ENCODE results near the gene PSMB10. TPM values are rescaled to one million over a fixed set of nuclear protein-coding genes. Genes with fewer than 3 reads are reported as not detected.

PSMB10 gene
- total RNA-seq, 4 donors from 2014 or later = 62.0 to 106 (median 79.9) TPM

GRCh38 chr16:67945392-67945933, 8.8 kb upstream of the PSMB10 start:
- H3K4me1 ChIP-seq = peaks cover 0 to 23% (median 0%) of the 10 kb centered on the region in 4 donors
- no peaks in the 10 kb centered on the region for H3K27me3 ChIP-seq
- H3K4me3 ChIP-seq = no peak overlapping the region
- no peaks in the 10 kb centered on the region for H3K9me3 ChIP-seq
- H3K36me3 ChIP-seq = peaks cover 0 to 53% (median 0%) of the 10 kb centered on the region in 3 donors
- no peak for DNase-seq
- H3K27ac ChIP-seq = peak overlapping the region in 1 of 4 donors; percentile 64
- TF ChIP-seq CTCF (IDR thresholded peaks at IDR 0.05) (no peak), POLR2A (IDR thresholded peaks at IDR 0.05) (no peak)

- H3K27me3 ChIP-seq = no peaks in the 10 kb centered on the region
- no peak for DNase-seq
- peak overlapping the region; percentile 10 to 72 (median 43) for H3K27ac ChIP-seq
- H3K4me1 ChIP-seq = peaks cover 0 to 30% (median 3%) of the 10 kb centered on the region in 4 donors
- H3K9me3 ChIP-seq = no peaks in the 10 kb centered on the region
- H3K4me3 ChIP-seq = no peak overlapping the region
- peaks cover 0 to 48% (median 0%) of the 10 kb centered on the region in 3 donors for H3K36me3 ChIP-seq
- no peak for TF ChIP-seq POLR2A (IDR thresholded peaks at IDR 0.05)
- TF ChIP-seq CTCF (IDR thresholded peaks at IDR 0.05) = no peak
Measured at GRCh38 chr16:67944690-67945391, 8.2 kb upstream of the PSMB10 start.

GRCh38 chr16:67943619-67944504, 7.2 kb upstream of the PSMB10 start, which contains the start of gene LCAT:
Gene LCAT (minus strand): TSS chr16:67944120. CDS start chr16:67944101, 19 bp downstream.
- Histone ChIP-seq H3K4me1 (peaks cover 0 to 33% (median 6%) of the 10 kb centered on the region in 4 donors), H3K9me3 (no peaks in the 10 kb centered on the region), H3K27ac (peak within 1 kb of the TSS; percentile 22 to 72 (median 48)), H3K4me3 (no peak within 1 kb of the TSS), H3K27me3 (no peaks in the 10 kb centered on the region), H3K36me3 (peaks cover 0 to 50% (median 0%) of the 10 kb centered on the region in 3 donors)
- no peak for TF ChIP-seq CTCF (IDR thresholded peaks at IDR 0.05)
- no peak for TF ChIP-seq POLR2A (IDR thresholded peaks at IDR 0.05)
- DNase-seq = no peak

GRCh38 chr16:67943256-67943618, 6.6 kb upstream of the PSMB10 start:
- Histone ChIP-seq H3K9me3 (no peaks in the 10 kb centered on the region), H3K27ac (peak overlapping the region in 2 of 4 donors; percentile 19 to 72), H3K4me1 (peaks cover 0 to 33% (median 6%) of the 10 kb centered on the region in 4 donors), H3K27me3 (no peaks in the 10 kb centered on the region), H3K36me3 (peaks cover 0 to 46% (median 0%) of the 10 kb centered on the region in 3 donors), H3K4me3 (no peak overlapping the region)
- no peak for DNase-seq
- no peak for TF ChIP-seq POLR2A (IDR thresholded peaks at IDR 0.05)
- no peak for TF ChIP-seq CTCF (IDR thresholded peaks at IDR 0.05)

- TF ChIP-seq CTCF (IDR thresholded peaks at IDR 0.05) (no peak), POLR2A (IDR thresholded peaks at IDR 0.05) (no peak)
- peaks cover 0 to 33% (median 6%) of the 10 kb centered on the region in 4 donors for H3K4me1 ChIP-seq
- H3K27me3 ChIP-seq = no peaks in the 10 kb centered on the region
- DNase-seq = no peak
- H3K9me3 ChIP-seq = no peaks in the 10 kb centered on the region
- H3K27ac ChIP-seq = peak overlapping the region in 1 of 4 donors; percentile 19
- peaks cover 0 to 41% (median 0%) of the 10 kb centered on the region in 3 donors for H3K36me3 ChIP-seq
- no peak overlapping the region for H3K4me3 ChIP-seq
Measured at GRCh38 chr16:67942510-67943255, 6.0 kb upstream of the PSMB10 start.
